DND-41 (cell line): ENCODE data around the gene EPS15.

ENCODE experiments used
- CTCF ChIP-seq: IDR thresholded peaks from 2 replicates; pipeline ENCODE4 v1.5.1; 2012; ENCODE audit warnings: borderline replicate concordance, low read length, moderate library complexity, mild to moderate bottlenecking; ENCODE audit not compliant: poor library complexity, severe bottlenecking; ENCODE audit errors: extremely low read depth
- EZH2 ChIP-seq: IDR thresholded peaks from 3 replicates; pipeline ENCODE4 v1.6.1; 2012; ENCODE audit warnings: borderline replicate concordance, low read depth, mild to moderate bottlenecking, moderate library complexity, low read length, inconsistent platforms; ENCODE audit not compliant: severe bottlenecking

- TF ChIP-seq CTCF (no peak), EZH2 (no peak)
Observed at GRCh38 chr1:51310871-51311613, 208.0 kb downstream of the EPS15 start.
